Activated CD8-positive, alpha-beta memory T cell treated with anti-CD3 and anti-CD28 coated beads for 48 hours (primary cell): ENCODE results near the gene SLC38A3.

Experiments
- DNase-seq, 3 experiments: peaks; one replicate each; pipeline ENCODE4 v3.0.0-alpha.2; 2020; ENCODE audit warnings: low read depth in 2 of 3, low spot score in 2 of 3

Gene SLC38A3

DNA sequence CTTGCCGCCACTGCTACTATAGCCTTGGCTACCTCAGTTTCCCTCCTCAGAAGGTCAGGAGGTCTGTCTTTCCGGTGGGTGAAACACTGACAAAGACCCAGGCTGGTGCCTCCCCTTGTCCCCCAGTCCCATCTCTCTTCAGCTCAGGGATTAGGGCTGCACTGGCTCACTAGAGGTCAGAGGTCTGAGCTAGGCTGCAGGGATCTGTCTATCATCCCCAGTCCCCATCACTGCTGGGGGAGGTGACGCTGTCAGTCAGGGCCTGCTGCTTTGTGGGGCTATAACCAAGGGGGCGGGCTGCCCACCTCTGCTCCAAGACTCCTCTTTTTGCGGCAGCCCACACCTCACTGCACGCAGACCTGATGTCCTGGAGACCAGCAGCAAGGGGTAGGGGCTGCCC, 36.3 kb upstream of the SLC38A3 start:
- DNase-seq: no peak

DNA sequence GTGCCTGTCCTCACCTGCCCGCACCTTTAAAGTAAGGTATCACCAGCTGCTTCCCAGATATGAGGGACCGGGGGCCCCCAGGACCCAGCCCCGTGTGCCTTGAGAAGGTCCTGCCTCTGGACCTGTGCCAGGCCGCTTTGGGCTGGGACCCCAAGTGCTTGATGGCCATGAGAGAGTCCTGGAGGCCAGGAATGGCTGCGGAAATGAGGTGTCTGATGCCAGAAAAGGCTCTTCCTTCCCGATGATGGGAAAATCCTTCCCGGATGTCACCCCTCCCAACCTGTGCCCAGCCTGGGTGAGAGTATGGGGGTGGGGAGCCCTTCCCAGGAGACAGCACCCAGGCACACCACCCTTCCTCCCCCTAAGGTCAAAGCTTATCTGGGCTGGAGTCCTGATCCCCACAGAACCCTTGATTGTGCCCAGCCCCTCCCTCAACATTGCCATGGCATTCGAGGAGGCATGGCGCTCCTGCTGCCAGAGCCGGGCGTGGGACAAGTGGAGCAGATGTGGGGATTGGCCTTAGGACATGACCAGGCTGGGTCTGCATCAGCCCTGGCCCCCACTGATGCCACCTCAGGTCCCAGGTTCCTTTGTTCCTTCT, 35.7 kb upstream of the SLC38A3 start:
- DNase-seq: no peak

DNA sequence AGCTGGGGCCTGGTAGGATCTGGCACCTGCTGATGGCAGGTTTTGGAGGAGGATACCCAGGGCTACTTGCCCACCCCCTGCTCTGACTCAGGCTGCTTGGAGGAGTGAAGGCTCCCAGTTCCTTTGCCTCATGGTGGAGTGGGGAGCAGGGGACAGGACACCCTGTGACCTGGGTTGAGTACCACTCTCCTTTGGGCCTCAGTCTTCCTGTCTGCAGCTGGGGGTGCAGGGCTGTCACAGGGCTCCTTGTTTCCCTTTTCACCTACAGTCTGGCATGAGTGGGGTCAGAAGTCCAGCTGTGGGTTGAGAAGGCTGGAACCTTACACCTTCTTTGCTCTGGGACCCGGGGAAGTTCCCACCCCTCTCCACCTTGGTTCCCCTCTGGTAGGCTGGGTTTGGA, 35.2 kb upstream of the SLC38A3 start:
- DNase-seq: no peak

DNA sequence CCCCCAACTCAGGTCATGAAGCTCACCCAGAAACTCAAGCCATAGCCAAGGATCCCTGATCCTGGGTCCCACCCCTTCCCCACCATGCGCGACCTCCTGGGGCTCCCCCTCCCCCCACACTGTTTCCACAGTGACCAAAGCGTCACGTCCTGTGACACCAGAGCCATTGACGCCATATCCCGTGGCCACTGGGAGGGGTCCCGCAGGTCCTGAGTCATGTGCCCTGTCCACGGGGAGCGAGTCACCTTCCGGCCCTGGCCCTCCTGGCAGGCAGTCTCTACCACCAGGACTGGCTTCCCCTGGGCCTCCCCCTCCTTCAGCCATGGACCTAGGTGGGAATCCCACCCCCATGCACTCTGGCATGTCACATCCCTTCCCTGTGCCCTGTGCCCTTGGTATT, 34.4 kb upstream of the SLC38A3 start:
- no peak for DNase-seq

DNA sequence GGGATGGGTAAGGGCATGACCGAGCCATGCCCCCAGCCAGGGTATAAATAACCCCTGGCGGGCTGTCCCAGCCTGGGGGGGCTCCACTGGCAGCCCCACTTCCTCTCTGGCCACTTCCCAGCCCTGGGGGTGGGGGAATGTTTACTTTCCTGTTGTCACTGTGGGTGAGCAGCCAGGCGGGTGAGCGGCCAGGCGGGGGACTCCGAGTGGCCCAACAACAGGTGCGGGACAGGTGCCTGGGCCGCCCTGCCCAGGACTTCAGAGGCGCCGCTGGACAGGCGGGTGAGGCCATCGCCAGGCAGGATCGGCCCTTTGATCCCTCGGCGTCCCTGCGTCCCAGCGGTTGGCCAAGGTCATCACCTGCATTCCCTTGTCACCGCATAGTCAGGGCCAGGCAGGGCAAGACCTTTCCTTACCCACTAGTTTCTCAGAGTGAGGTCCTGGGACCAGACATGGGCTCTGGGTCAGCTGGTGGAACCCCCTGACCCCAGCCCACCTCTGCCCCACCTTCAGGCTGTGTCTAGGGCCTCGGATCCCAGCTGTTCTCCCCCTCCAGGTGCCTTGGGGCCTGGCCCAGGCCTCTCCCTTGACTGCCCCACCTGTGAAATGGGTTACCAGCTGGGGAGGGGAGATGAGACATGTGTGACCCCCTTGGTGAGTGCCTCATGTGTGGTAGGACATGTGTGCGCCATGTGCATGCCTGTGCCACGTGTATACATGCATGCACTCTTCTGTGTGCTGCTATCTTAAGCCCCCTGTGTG, 33.4 kb upstream of the SLC38A3 start:
- DNase-seq: no peak

DNA sequence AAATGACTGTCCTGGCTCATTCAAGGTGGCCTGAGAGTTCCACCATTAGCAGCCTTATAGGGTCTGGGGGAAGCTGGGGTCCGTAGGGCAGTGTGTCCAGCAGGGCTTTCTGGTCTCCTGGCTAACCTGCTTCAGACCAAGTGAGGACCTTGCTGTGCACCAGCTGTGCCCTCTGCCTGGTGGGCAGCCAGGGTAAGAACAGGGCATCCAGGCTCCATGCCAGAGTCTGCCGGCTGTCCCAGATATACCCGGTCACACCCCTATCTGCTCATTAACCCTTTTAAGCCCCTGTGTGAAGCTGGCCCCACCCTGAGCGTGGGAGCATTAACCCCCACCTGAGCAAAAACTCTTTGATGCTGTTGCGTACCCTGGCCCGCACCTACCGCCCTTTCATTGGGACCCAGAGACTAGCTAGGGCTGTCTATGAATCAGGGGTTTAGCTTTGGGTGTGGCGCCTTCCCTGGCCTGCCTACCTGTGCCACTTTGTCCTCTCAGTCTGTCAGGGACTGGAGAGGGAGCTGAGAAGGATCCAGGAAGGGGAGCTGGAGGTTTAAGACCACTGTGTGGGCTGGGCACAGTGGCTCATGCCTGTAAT, 32.3 kb upstream of the SLC38A3 start:
- no peak for DNase-seq

DNA sequence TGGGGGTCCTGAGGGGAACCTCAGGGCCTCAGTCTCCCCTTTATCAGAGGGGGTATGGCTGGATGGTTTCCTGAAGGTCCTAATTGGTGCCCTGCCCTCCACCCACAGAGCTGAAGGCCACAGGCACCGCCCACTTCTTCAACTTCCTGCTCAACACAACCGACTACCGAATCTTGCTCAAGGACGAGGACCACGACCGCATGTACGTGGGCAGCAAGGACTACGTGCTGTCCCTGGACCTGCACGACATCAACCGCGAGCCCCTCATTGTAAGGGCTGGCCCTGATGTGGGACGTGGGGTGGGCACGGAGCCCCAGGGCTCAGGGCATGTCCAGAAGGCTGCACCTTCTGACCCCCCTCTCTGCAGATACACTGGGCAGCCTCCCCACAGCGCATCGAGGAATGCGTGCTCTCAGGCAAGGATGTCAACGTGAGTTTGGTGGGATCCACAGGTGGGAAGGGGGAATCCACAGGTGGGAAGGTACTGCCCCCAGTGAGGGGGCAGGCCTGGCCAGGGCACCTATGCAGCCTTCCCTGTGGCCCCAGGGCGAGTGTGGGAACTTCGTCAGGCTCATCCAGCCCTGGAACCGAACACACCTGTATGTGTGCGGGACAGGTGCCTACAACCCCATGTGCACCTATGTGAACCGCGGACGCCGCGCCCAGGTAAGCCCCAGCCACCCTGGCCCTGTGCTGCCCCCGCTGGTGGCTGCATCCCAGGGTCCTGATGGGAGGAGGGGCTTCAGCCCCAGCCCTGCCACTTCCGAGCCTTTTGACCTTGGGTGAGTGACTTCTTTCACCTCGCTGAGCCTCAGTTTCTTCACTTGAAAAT, 31.2 kb upstream of the SLC38A3 start:
- DNase-seq: no peak

DNA sequence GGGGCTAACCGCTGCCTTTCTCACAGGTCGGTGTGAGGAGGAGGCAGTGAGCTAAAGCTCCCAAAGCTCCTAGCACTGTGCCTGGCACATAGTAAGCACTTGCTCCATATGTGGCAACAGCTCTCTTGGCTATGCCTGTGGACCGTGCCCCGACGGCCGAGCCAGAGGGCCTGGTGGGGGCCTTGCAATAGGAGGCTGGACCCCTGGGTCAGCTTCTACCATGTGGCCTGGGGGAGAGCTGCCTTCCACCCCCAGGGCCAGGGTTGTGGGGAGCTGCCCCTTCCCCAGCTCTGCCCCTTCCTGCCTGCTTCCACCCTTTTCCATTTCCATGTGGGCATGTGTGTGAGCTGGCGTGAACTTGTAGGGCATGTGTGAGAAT, 30.6 kb upstream of the SLC38A3 start:
- DNase-seq: no peak

DNA sequence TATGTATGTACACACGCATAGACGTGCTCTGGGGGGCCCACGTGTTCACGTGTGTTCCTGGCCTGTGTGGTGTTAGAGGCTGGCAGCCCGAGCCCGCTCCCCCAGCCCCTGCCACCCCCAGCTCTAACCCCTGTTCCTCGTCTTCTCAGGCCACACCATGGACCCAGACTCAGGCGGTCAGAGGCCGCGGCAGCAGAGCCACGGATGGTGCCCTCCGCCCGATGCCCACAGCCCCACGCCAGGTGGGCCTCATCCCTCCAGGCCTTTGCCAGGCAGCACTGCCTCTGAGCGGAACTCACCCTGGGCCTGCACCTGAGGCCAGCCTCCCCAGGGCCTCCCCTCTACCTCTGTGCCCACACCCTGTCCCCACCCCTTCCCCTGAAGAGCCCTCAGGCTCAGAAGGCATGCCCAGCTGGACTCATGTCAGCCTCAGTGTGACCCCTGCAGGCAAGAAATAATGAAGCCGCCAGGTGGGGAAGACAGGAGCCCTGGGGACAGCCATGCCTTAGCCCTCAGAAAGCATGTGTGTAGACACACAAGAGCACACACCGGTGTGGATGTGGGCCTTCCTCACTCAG, 30.0 kb upstream of the SLC38A3 start:
- DNase-seq: no peak

DNA sequence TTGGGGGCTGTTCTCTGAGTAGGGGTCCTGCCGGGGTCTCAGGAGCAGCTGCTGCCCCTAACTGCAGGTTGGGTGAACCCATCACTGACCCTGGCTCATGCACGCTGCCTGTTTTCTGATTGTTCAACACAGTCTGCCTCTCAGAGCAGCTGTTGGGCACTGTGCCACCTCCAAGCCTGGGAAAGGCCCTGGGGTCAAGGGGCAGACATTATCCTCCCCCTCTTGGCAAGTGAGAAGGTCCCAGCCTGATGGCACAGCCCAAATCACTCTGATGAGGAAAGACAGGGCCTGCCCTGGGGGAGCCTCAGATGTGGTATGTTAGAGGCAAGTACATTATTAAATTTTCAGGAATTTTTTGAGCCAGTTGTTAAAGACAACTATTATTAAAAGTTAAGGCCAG, 27.7 kb upstream of the SLC38A3 start:
- no peak for DNase-seq

DNA sequence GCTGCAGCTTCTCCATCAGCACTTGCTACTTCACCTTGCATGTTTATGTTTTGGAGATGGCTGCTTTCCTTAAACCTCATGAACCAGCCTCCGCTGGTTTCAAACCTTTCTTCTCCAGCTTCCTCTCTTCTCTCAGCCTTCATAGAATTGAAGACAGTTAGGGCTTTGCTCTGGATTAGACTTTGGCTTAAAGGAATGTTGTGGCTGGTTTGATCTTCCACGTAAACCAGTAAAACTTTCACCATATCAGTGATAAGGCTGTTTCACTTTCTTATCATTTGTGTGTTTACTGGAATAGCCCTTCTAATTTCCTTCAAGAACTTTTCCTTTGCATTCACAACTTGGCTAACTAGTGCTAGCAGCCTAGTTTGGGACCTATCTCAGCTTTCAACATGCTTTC, 25.4 kb upstream of the SLC38A3 start:
- DNase-seq: no peak

DNA sequence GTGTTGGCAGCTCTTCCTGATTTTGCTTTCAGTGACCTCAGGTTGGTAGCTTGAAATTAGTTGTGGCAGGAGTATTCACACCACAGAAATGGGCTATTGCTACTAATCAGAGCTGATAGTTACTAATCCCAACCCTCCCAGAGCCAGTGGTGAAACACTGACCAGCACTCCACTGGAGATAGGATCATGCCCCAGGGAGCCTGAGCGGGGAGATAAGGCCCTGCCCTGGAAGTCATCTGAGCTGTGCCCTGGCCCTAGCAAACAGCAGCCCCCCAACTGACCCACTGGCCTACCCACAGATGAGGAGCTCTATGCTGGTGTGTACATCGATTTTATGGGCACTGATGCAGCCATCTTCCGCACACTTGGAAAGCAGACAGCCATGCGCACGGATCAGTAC, 23.1 kb upstream of the SLC38A3 start:
- DNase-seq: no peak

DNA sequence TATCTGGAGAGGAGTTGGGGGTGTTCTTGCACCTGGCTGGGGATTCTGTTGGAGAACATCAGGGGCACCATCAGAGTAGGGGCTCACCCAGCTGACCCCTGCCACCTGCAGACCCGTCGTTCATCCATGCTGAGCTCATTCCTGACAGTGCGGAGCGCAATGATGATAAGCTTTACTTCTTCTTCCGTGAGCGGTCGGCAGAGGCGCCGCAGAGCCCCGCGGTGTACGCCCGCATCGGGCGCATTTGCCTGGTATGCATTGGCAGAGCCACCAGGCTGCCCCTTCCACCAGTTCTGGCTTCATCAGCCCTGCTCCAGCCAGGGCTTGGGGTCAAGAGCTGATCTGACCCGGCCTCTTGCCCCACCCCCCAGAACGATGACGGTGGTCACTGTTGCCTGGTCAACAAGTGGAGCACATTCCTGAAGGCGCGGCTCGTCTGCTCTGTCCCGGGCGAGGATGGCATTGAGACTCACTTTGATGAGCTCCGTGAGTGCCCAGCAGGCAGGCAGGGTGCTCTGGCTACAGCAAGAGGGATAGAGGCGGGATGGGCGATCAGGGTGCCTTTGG, 22.5 kb upstream of the SLC38A3 start:
- DNase-seq: no peak

DNA sequence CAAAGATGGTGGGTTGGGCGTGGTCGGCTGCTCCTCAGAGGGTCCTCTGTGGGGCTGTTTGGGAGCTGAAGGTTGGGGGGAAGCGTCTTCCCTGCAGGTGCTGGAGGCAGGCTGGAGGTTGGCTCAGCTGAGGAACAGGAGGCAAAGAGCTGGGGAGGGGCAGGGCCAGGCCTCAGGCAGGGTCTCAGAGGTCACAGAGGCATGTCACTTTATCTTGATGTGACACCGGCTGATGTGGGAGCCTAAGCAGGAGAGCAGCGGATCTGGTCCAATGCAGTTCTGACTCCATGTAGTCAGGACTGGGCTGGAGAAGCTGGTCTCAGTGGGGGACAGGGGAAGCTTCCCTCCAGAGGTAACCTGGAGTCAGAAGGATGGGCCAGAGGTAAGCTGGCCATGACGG, 21.3 kb upstream of the SLC38A3 start:
- no peak for DNase-seq

DNA sequence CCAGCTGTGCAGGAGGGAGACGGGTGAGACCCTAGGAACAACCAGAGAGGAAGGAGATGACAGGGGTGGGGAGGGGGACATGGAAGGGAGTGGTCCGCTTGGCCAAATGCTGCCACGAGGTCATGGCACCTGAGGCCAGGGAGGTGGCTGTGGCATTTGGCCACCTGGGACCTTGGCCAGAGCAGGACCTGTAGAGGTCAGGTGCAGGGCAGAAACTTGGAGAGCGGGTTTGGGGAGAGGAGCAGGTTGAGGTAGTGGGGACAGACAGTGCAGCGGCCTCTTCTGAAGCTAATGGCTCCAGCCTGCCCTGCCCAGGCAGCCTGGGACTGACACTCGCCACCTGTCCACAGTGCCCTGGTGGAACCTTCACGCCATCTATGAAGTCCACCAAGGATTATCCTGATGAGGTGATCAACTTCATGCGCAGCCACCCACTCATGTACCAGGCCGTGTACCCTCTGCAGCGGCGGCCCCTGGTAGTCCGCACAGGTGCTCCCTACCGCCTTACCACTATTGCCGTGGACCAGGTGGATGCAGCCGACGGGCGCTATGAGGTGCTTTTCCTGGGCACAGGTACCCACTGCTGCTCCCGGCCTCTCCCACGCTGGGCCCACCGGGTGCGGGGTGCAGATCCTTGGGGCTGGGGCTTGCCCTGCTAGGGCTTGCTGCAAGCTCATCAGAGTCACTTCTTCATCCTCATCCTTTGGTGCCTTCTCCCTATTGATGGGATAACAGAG, 20.7 kb upstream of the SLC38A3 start:
- no peak for DNase-seq

DNA sequence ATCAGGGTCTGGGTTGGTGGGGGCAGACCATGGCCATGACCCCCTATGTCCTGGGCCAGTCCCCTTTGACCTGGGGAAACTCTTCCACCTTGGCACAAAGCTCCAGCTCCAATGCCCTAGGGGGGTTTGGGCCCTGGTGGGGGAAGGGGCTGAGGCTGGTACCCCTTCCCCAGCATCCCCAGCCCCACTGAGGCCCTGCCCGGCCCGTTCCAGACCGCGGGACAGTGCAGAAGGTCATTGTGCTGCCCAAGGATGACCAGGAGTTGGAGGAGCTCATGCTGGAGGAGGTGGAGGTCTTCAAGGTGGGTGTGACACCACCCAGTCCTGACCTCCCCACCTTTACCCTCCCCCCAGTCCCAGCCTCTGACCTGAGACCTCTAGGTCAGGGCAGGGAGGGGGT, 19.8 kb upstream of the SLC38A3 start:
- no peak for DNase-seq

DNA sequence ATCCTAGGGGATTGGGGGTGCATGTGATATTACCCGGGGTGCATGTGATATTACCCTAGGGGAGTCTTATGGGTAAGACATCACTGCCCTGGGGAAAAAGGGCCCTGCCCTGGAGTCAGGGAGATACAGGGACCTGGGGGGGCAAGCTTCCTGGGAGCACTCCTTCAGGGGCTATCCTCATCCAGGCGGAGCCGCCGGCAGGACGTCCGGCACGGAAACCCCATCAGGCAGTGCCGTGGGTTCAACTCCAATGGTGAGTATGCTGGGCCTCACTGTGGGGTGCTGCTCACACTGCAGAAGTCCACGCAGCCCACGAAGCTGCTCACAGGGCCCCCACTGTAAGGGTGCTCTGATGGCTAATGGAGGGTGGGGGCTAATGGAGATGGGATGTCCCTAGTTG, 19.0 kb upstream of the SLC38A3 start:
- DNase-seq: no peak

DNA sequence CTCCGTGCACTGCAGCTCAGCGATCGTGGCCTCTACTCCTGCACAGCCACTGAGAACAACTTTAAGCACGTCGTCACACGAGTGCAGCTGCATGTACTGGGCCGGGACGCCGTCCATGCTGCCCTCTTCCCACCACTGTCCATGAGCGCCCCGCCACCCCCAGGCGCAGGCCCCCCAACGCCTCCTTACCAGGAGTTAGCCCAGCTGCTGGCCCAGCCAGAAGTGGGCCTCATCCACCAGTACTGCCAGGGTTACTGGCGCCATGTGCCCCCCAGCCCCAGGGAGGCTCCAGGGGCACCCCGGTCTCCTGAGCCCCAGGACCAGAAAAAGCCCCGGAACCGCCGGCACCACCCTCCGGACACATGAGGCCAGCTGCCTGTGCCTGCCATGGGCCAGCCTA, 17.3 kb upstream of the SLC38A3 start:
- no peak for DNase-seq

DNA sequence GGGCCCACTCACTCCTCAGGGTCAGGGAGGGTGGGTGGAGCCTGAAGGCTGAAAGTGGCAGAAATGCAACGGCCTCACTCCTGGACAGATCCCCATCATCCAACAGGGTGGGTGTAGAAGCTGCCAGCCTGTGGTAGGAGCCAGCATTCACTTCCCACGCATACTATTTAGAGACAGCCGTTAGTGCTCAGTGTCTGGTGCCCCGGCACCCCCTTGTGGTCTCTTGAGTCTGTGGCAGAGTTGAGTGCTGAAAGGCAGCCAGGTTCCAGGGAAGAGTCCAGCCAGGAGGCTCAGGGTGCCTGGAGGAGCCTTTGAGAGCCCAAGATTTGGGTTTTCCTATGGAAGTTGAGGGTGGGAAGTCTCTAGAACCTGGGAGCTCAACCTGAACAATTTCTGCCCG, 15.8 kb upstream of the SLC38A3 start:
- DNase-seq: no peak

DNA sequence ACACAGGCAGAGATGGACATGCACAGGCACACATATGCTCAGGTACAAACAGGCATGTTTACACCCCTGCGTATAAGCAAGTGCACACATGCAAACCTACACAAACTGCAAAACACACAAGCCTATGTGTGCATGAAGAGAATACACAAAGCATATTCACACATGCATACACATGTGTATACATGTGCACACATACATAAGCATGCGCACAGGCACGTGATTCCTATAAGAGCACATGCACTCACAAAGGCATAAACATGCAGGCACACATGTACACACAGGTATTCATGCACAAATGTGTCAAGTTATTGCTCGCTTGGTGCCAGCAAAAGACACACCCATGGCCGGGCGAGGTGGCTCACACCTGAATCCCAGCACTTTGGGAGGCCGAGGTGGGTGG, 15.1 kb upstream of the SLC38A3 start:
- no peak for DNase-seq
